Neuronal stem cell (in vitro differentiated cells): ENCODE results near the gene UCKL1.
A peak's percentile ranks its signal among the peaks of the same experiment; 100 is the strongest.

Source experiments
- DNase-seq: peaks from one replicate; pipeline ENCODE4 v3.0.0-alpha.2; 2013; ENCODE audit warnings: low spot score
- H2AFZ ChIP-seq: one replicate; pipeline ENCODE4 v1.6.1; 2013; ENCODE audit warnings: mild to moderate bottlenecking, low read length, inconsistent platforms
- H2AK5ac ChIP-seq: 2 replicates; pipeline ENCODE4 v1.6.1; 2013; ENCODE audit warnings: low read depth, mild to moderate bottlenecking, inconsistent platforms, low read length, moderate library complexity, mixed read lengths
- H2BK120ac ChIP-seq: 2 replicates; pipeline ENCODE4 v1.6.1; 2013; ENCODE audit warnings: low read depth, mild to moderate bottlenecking, inconsistent platforms, low read length, moderate library complexity, mixed read lengths
- H2BK12ac ChIP-seq: one replicate; pipeline ENCODE4 v1.6.1; 2013; ENCODE audit warnings: low read length, inconsistent platforms
- H2BK15ac ChIP-seq: 2 replicates; pipeline ENCODE4 v1.6.1; 2013; ENCODE audit warnings: mild to moderate bottlenecking, low read length, inconsistent platforms, mixed read lengths
- H2BK5ac ChIP-seq: one replicate; pipeline ENCODE4 v1.6.1; 2013; ENCODE audit warnings: inconsistent platforms, mild to moderate bottlenecking, low read length, moderate library complexity
- H3K14ac ChIP-seq: one replicate; pipeline ENCODE4 v1.6.1; 2013; ENCODE audit warnings: low read length, inconsistent platforms
- H3K18ac ChIP-seq: 2 replicates; pipeline ENCODE4 v1.6.1; 2013; ENCODE audit warnings: low read length, inconsistent platforms
- H3K23ac ChIP-seq: 2 replicates; pipeline ENCODE4 v1.6.1; 2013; ENCODE audit warnings: low read depth, mild to moderate bottlenecking, mixed read lengths, low read length, inconsistent platforms; ENCODE audit not compliant: poor library complexity
- H3K27ac ChIP-seq: replicated peaks from 3 replicates; pipeline ENCODE4 v1.5.1; 2013; ENCODE audit warnings: low read length, inconsistent platforms
- H3K27me3 ChIP-seq, 3 experiments: 2 replicates each; pipeline ENCODE4 v1.6.1; 2013; ENCODE audit warnings: low read length in 3 of 3, mild to moderate bottlenecking in 2 of 3, inconsistent platforms in 1 of 3, low read depth in 1 of 3, mixed read lengths in 1 of 3, moderate library complexity in 1 of 3; ENCODE audit not compliant: control insufficient read depth in 3 of 3, insufficient read depth in 3 of 3
- H3K36me3 ChIP-seq, 2 donors: replicated peaks in 1 of 2; 2 replicates each; pipeline ENCODE4 v1.6.1; 2013; ENCODE audit warnings: low read length in 2 of 2; ENCODE audit not compliant: control insufficient read depth in 2 of 2, insufficient read depth in 2 of 2
- H3K4ac ChIP-seq: 2 replicates; pipeline ENCODE4 v1.6.1; 2013; ENCODE audit warnings: inconsistent platforms, mild to moderate bottlenecking, low read length, moderate library complexity
- H3K4me1 ChIP-seq, 2 donors: 1 replicate in 1 of 2; 2 replicates in 1 of 2; pipeline ENCODE4 v1.6.1; 2013; ENCODE audit warnings: low read length in 2 of 2, low read depth in 1 of 2; ENCODE audit not compliant: control insufficient read depth in 2 of 2, insufficient read depth in 1 of 2
- H3K4me2 ChIP-seq: one replicate; pipeline ENCODE4 v1.6.1; 2013; ENCODE audit warnings: mild to moderate bottlenecking, low read length, inconsistent platforms; ENCODE audit not compliant: insufficient read depth, poor library complexity, severe bottlenecking
- H3K4me3 ChIP-seq, 2 donors: 2 replicates each; pipeline ENCODE4 v1.5.1; 2013; ENCODE audit warnings: low read length in 2 of 2, mild to moderate bottlenecking in 2 of 2, inconsistent platforms in 1 of 2, moderate library complexity in 1 of 2
- H3K79me1 ChIP-seq: one replicate; pipeline ENCODE4 v1.6.1; 2013; ENCODE audit warnings: low read depth, mild to moderate bottlenecking, inconsistent platforms, low read length, moderate library complexity
- H3K9ac ChIP-seq: one replicate; pipeline ENCODE4 v1.6.1; 2013; ENCODE audit warnings: mild to moderate bottlenecking, low read depth, low read length, inconsistent platforms; ENCODE audit not compliant: poor library complexity
- H3K9me3 ChIP-seq, 2 donors: replicated peaks in 1 of 2; 2 replicates each; pipeline versions ENCODE3 to v1.6.1; 2013; ENCODE audit warnings: low read length in 2 of 2, mild to moderate bottlenecking in 2 of 2, inconsistent platforms in 1 of 2, low read depth in 1 of 2, mixed read lengths in 1 of 2, moderate library complexity in 1 of 2; ENCODE audit not compliant: control insufficient read depth in 2 of 2, insufficient read depth in 1 of 2
- H4K8ac ChIP-seq: one replicate; pipeline ENCODE4 v1.6.1; 2013; ENCODE audit warnings: low read depth, mild to moderate bottlenecking, inconsistent platforms, low read length, moderate library complexity
- H4K91ac ChIP-seq: one replicate; pipeline ENCODE4 v1.6.1; 2013; ENCODE audit warnings: low read length, low read depth, mild to moderate bottlenecking, inconsistent platforms; ENCODE audit not compliant: poor library complexity
- WGBS, 2 donors: extraction: QIAGEN DNeasy Blood & Tissue Kit; methylation state at CpG; one replicate each; pipeline ENCODE4 v1.1.7; 2013; ENCODE audit warnings: missing lambda C conversion rate in 2 of 2, mixed read lengths in 1 of 2; ENCODE audit not compliant: insufficient read length in 2 of 2, insufficient replicate concordance in 1 of 2; ENCODE audit errors: extremely low coverage in 2 of 2; 5-methylcytosine and 5-hydroxymethylcytosine counted together

UCKL1 gene

GRCh38 chr20:63926298-63926697 lies 29.9 kb downstream of the UCKL1 start:
- DNase-seq: no peak
- H4K8ac ChIP-seq: no peak overlapping the region
- H2BK12ac ChIP-seq: no peak overlapping the region
- WGBS, 2 donors: no CpG with 5 or more reads among the region's 8 CpGs
- no peaks in the 10 kb centered on the region for H3K27me3 ChIP-seq
- no peak overlapping the region for H3K9ac ChIP-seq
- H3K4ac ChIP-seq: no peak overlapping the region
- peaks cover 24 to 57% of the 10 kb centered on the region in 2 donors for H3K36me3 ChIP-seq
- no peak overlapping the region for H3K4me2 ChIP-seq
- no peak overlapping the region for H2BK5ac ChIP-seq
- H3K9me3 ChIP-seq: no peaks in the 10 kb centered on the region
- H3K14ac ChIP-seq: no peak overlapping the region
- H3K4me3 ChIP-seq: no peak overlapping the region
- H2AK5ac ChIP-seq: no peak overlapping the region
- H3K23ac ChIP-seq: no peak overlapping the region
- no peak overlapping the region for H4K91ac ChIP-seq
- H3K4me1 ChIP-seq: no peaks in the 10 kb centered on the region
- H3K18ac ChIP-seq: no peak overlapping the region
- H3K27ac ChIP-seq: no peak overlapping the region
- peaks cover 4% of the 10 kb centered on the region for H3K79me1 ChIP-seq
- no peak overlapping the region for H2BK15ac ChIP-seq
- H2AFZ ChIP-seq: no peak overlapping the region
- H2BK120ac ChIP-seq: no peak overlapping the region

GRCh38 chr20:63924241-63924640 lies 32.0 kb downstream of the UCKL1 start:
- no peak overlapping the region for H3K18ac ChIP-seq
- no peaks in the 10 kb centered on the region for H3K27me3 ChIP-seq

GRCh38 chr20:63923651-63924050 lies 32.6 kb downstream of the UCKL1 start:
- no peak overlapping the region for H3K27ac ChIP-seq
- peaks cover 7% of the 10 kb centered on the region for H3K79me1 ChIP-seq
- H2BK5ac ChIP-seq: no peak overlapping the region
- H3K23ac ChIP-seq: no peak overlapping the region
- H3K4me1 ChIP-seq: no peaks in the 10 kb centered on the region
- H2BK15ac ChIP-seq: no peak overlapping the region
- no peaks in the 10 kb centered on the region for H3K27me3 ChIP-seq
- H2BK12ac ChIP-seq: no peak overlapping the region
- no peak overlapping the region for H2BK120ac ChIP-seq
- no CpG with 5 or more reads among the region's 8 CpGs for WGBS, 2 donors
- H2AK5ac ChIP-seq: no peak overlapping the region
- no peak for DNase-seq
- no peak overlapping the region for H3K4me2 ChIP-seq
- no peak overlapping the region for H3K4me3 ChIP-seq
- no peak overlapping the region for H3K4ac ChIP-seq
- no peaks in the 10 kb centered on the region for H3K9me3 ChIP-seq
- no peak overlapping the region for H4K8ac ChIP-seq
- H3K18ac ChIP-seq: no peak overlapping the region
- no peak overlapping the region for H4K91ac ChIP-seq
- peaks cover 9 to 48% of the 10 kb centered on the region in 2 donors for H3K36me3 ChIP-seq
- no peak overlapping the region for H3K9ac ChIP-seq
- H2AFZ ChIP-seq: no peak overlapping the region
- H3K14ac ChIP-seq: no peak overlapping the region

More at GRCh38 chr20:63924241-63924640, 32.0 kb downstream of the UCKL1 start:
- Histone ChIP-seq H3K9ac (no peak overlapping the region), H3K36me3 (peaks cover 12 to 49% of the 10 kb centered on the region in 2 donors), H2AK5ac (no peak overlapping the region), H3K4me2 (no peak overlapping the region), H3K79me1 (peaks cover 7% of the 10 kb centered on the region), H3K4me1 (no peaks in the 10 kb centered on the region), H3K14ac (no peak overlapping the region), H2AFZ (no peak overlapping the region), H3K4me3 (no peak overlapping the region), H2BK5ac (no peak overlapping the region), H3K23ac (no peak overlapping the region), H3K4ac (no peak overlapping the region), H3K9me3 (no peaks in the 10 kb centered on the region), H3K27ac (no peak overlapping the region), H4K91ac (no peak overlapping the region), H2BK120ac (no peak overlapping the region), H2BK12ac (no peak overlapping the region), H4K8ac (no peak overlapping the region), H2BK15ac (no peak overlapping the region)
- no peak for DNase-seq
- no CpG with 5 or more reads among the region's 9 CpGs for WGBS, 2 donors

- Histone ChIP-seq H3K27ac (no peak overlapping the region), H3K36me3 (peaks cover 5 to 39% of the 10 kb centered on the region in 2 donors), H4K8ac (no peak overlapping the region), H3K4ac (no peak overlapping the region), H2AFZ (no peak overlapping the region), H3K4me2 (no peak overlapping the region), H2BK15ac (no peak overlapping the region), H3K9ac (no peak overlapping the region), H3K14ac (peak overlapping the region; percentile 71), H3K79me1 (peaks cover 3% of the 10 kb centered on the region), H3K18ac (no peak overlapping the region), H3K27me3 (no peaks in the 10 kb centered on the region), H3K9me3 (peaks cover 3 to 12% of the 10 kb centered on the region in 2 donors), H3K4me3 (no peak overlapping the region), H2BK5ac (no peak overlapping the region), H3K23ac (no peak overlapping the region), H2BK120ac (no peak overlapping the region), H2BK12ac (no peak overlapping the region), H3K4me1 (no peaks in the 10 kb centered on the region), H2AK5ac (no peak overlapping the region), H4K91ac (no peak overlapping the region)
- DNase-seq: no peak
- no CpG with 5 or more reads among the region's 23 CpGs for WGBS, 2 donors
Observed at GRCh38 chr20:63920226-63920625, 36.0 kb downstream of the UCKL1 start.
